ENCODE data around the gene MCM3AP. TPM values are rescaled to one million over a fixed set of nuclear protein-coding genes. Genes with fewer than 3 reads are reported as not detected.

The MCM3AP gene
- total RNA-seq, 1 experiment from 2014 or later, result 88.4 TPM

DNA sequence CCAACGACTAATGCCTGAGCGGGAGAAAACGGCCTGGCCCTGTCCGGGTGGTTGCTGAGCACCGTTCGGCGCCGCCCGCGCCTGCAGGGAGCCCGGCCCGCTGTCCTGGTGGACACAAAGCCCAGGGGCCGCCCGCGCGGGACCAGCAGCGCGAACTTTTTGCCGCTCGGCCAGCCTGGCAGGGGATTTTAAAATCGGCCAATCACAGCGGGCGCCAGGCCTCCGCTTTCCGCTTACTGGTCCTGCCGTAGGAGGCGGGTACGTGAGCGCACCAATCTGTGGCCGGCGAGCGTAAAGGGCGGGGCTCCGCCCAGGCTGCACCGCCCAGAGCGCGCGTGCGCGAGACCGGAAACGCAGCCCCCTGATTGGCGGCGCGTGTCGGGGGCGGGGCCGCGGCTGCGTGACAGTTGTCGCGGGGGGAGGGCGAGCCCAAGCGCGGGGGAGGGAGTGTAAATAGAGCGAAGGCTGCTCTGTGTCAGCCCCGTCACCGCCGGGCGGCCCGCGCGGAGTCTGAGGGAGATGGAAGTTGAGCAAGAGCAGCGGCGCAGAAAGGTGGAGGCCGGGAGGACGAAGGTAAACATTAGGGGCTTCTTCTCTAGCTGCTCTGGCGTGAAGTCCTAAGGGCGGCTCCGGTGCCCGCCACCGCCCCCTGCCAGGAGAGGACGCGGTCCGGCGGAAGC, 38.4 kb upstream of the MCM3AP start, which contains the start of the genes C21orf58 and PCNT:
Gene C21orf58 (minus strand): TSS at position 161 of the 680 bp plus-strand sequence. CDS start 1,132 bp downstream, outside the sequence.
Gene PCNT (plus strand): TSS at position 447 of the 680 bp plus-strand sequence. CDS start 73 bp downstream, at position 520.
- no TSS peak for BruUV-seq (replicated peaks)
- Histone ChIP-seq H4K20me1 (ENCODE audit: insufficient read depth) (no peaks in the 10 kb centered on the region), H3K27ac (ENCODE audit: low read depth, low read length) (peak within 1 kb of the TSS; percentile 96), H3K36me3 (ENCODE audit: control insufficient read depth in 1 of 2, insufficient read depth in 2 of 2, low read length in 2 of 2) (peaks cover 0 to 10% of the 10 kb centered on the region in 2 experiments; a peak in 3 of 4 replicates), H3K27me3 (ENCODE audit: insufficient read depth, low read length) (no peaks in the 10 kb centered on the region), H3K4me1 (ENCODE audit: control insufficient read depth in 1 of 2, insufficient read depth in 2 of 2, low read length in 2 of 2) (peaks cover 20 to 29% of the 10 kb centered on the region in 2 experiments), H3K9ac (ENCODE audit: low read length) (peak within 1 kb of the TSS; percentile 98), H3K9me2 (ENCODE audit: insufficient read depth) (no peaks in the 10 kb centered on the region), H3K79me2 (ENCODE audit: insufficient read depth, low read length) (peaks cover 54% of the 10 kb centered on the region), H3K4me3 (replicated peaks in 1 of 2; ENCODE audit: low read depth in 1 of 2, low read length in 2 of 2) (peak within 1 kb of the TSS; percentile 89 to 93), H3K4me2 (ENCODE audit: low read length) (peak within 1 kb of the TSS; percentile 81), H2AFZ (ENCODE audit: low read depth, low read length, poor library complexity, severe bottlenecking) (no peak within 1 kb of the TSS), H3K9me3 (ENCODE audit: control insufficient read depth in 1 of 2, insufficient read depth in 1 of 2, low read depth in 1 of 2, low read length in 2 of 2) (no peaks in the 10 kb centered on the region)
- peak; percentile 93 for DNase-seq (ENCODE audit: low read depth, low spot score)
- ChIA-PET CTCF (no interaction called here), RAD21 (ENCODE audit: low non-redundant PET in 1 of 2, low total read pairs in 2 of 2, uncharacterized antibody in 2 of 2, unreplicated experiment in 2 of 2) (no interaction called here), POLR2A (no interaction called here)
- intact Hi-C loops (cut with micrococcal nuclease), result loop anchor here (2.0 to 10.0 kb wide), 3 partner anchors 37 to 349 kb away; partner anchors contain the start of genes LSS and YBEY
- ATAC-seq, result peak; percentile 83
- TF ChIP-seq ELF1 (IDR thresholded peaks at IDR 0.05; ENCODE audit: borderline replicate concordance, low read depth) (no peak), ZFX (IDR thresholded peaks at IDR 0.05) (peak; percentile 79), CBX3 (IDR thresholded peaks at IDR 0.05; ENCODE audit: low read depth) (no peak), FOSL1 (IDR thresholded peaks at IDR 0.05; ENCODE audit: low read depth) (no peak), CEBPB (IDR thresholded peaks at IDR 0.05; ENCODE audit: low read depth) (no peak), TCF7L2 (IDR thresholded peaks at IDR 0.05; ENCODE audit: borderline replicate concordance, extremely low read depth, insufficient read depth, insufficient read length) (no peak), YY1 (IDR thresholded peaks at IDR 0.05; ENCODE audit: extremely low read depth, insufficient replicate concordance, low read depth, low read length) (no peak), ZNF274 (IDR thresholded peaks at IDR 0.05; ENCODE audit: low read depth, low read length) (no peak), JUND (IDR thresholded peaks at IDR 0.05) (no peak), POLR2A (IDR thresholded peaks at IDR 0.05; ENCODE audit: borderline replicate concordance, extremely low read depth, insufficient read depth, insufficient read length) (peak; percentile 44), SP1 (IDR thresholded peaks at IDR 0.05; ENCODE audit: low read depth) (no peak), SRF (IDR thresholded peaks at IDR 0.05; ENCODE audit: low read depth) (no peak), EZH2phosphoT487 (IDR thresholded peaks at IDR 0.05; ENCODE audit: borderline replicate concordance) (no peak), POLR2AphosphoS5 (IDR thresholded peaks at IDR 0.05; ENCODE audit: low read depth, low read length) (peak; percentile 71), EGR1 (IDR thresholded peaks at IDR 0.05; ENCODE audit: low read depth) (no peak)
- TF ChIP-seq, protein P1, sequence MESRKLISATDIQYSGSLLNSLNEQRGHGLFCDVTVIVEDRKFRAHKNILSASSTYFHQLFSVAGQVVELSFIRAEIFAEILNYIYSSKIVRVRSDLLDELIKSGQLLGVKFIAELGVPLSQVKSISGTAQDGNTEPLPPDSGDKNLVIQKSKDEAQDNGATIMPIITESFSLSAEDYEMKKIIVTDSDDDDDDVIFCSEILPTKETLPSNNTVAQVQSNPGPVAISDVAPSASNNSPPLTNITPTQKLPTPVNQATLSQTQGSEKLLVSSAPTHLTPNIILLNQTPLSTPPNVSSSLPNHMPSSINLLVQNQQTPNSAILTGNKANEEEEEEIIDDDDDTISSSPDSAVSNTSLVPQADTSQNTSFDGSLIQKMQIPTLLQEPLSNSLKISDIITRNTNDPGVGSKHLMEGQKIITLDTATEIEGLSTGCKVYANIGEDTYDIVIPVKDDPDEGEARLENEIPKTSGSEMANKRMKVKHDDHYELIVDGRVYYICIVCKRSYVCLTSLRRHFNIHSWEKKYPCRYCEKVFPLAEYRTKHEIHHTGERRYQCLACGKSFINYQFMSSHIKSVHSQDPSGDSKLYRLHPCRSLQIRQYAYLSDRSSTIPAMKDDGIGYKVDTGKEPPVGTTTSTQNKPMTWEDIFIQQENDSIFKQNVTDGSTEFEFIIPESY (IDR thresholded peaks at IDR 0.05; ENCODE audit: extremely low read depth, insufficient replicate concordance, low read length), result peak; percentile 22
- TF ChIP-seq, protein P2, sequence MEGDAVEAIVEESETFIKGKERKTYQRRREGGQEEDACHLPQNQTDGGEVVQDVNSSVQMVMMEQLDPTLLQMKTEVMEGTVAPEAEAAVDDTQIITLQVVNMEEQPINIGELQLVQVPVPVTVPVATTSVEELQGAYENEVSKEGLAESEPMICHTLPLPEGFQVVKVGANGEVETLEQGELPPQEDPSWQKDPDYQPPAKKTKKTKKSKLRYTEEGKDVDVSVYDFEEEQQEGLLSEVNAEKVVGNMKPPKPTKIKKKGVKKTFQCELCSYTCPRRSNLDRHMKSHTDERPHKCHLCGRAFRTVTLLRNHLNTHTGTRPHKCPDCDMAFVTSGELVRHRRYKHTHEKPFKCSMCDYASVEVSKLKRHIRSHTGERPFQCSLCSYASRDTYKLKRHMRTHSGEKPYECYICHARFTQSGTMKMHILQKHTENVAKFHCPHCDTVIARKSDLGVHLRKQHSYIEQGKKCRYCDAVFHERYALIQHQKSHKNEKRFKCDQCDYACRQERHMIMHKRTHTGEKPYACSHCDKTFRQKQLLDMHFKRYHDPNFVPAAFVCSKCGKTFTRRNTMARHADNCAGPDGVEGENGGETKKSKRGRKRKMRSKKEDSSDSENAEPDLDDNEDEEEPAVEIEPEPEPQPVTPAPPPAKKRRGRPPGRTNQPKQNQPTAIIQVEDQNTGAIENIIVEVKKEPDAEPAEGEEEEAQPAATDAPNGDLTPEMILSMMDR (IDR thresholded peaks at IDR 0.05 in 2 of 3, conservative IDR thresholded peaks at IDR 0.05 in 1 of 3; ENCODE audit: borderline replicate concordance in 1 of 3, insufficient read depth in 1 of 3, low read depth in 2 of 3, low read length in 2 of 3), result no peak
- TF ChIP-seq, protein P3, sequence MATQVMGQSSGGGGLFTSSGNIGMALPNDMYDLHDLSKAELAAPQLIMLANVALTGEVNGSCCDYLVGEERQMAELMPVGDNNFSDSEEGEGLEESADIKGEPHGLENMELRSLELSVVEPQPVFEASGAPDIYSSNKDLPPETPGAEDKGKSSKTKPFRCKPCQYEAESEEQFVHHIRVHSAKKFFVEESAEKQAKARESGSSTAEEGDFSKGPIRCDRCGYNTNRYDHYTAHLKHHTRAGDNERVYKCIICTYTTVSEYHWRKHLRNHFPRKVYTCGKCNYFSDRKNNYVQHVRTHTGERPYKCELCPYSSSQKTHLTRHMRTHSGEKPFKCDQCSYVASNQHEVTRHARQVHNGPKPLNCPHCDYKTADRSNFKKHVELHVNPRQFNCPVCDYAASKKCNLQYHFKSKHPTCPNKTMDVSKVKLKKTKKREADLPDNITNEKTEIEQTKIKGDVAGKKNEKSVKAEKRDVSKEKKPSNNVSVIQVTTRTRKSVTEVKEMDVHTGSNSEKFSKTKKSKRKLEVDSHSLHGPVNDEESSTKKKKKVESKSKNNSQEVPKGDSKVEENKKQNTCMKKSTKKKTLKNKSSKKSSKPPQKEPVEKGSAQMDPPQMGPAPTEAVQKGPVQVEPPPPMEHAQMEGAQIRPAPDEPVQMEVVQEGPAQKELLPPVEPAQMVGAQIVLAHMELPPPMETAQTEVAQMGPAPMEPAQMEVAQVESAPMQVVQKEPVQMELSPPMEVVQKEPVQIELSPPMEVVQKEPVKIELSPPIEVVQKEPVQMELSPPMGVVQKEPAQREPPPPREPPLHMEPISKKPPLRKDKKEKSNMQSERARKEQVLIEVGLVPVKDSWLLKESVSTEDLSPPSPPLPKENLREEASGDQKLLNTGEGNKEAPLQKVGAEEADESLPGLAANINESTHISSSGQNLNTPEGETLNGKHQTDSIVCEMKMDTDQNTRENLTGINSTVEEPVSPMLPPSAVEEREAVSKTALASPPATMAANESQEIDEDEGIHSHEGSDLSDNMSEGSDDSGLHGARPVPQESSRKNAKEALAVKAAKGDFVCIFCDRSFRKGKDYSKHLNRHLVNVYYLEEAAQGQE (IDR thresholded peaks at IDR 0.05; ENCODE audit: low read depth), result no peak
- TF ChIP-seq, protein P4, sequence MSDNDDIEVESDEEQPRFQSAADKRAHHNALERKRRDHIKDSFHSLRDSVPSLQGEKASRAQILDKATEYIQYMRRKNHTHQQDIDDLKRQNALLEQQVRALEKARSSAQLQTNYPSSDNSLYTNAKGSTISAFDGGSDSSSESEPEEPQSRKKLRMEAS (IDR thresholded peaks at IDR 0.05), result no peak
- TF ChIP-seq, protein P5, sequence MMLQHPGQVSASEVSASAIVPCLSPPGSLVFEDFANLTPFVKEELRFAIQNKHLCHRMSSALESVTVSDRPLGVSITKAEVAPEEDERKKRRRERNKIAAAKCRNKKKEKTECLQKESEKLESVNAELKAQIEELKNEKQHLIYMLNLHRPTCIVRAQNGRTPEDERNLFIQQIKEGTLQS (IDR thresholded peaks at IDR 0.05), result no peak
